CD4-positive, alpha-beta T cell treated with Interleukin-4 for 4 hours (primary cell): ENCODE data around the gene NR2F6.

Experiments used
- DNase-seq: peaks from one replicate; pipeline ENCODE4 v3.0.0-alpha.2; 2020

Gene NR2F6

DNA sequence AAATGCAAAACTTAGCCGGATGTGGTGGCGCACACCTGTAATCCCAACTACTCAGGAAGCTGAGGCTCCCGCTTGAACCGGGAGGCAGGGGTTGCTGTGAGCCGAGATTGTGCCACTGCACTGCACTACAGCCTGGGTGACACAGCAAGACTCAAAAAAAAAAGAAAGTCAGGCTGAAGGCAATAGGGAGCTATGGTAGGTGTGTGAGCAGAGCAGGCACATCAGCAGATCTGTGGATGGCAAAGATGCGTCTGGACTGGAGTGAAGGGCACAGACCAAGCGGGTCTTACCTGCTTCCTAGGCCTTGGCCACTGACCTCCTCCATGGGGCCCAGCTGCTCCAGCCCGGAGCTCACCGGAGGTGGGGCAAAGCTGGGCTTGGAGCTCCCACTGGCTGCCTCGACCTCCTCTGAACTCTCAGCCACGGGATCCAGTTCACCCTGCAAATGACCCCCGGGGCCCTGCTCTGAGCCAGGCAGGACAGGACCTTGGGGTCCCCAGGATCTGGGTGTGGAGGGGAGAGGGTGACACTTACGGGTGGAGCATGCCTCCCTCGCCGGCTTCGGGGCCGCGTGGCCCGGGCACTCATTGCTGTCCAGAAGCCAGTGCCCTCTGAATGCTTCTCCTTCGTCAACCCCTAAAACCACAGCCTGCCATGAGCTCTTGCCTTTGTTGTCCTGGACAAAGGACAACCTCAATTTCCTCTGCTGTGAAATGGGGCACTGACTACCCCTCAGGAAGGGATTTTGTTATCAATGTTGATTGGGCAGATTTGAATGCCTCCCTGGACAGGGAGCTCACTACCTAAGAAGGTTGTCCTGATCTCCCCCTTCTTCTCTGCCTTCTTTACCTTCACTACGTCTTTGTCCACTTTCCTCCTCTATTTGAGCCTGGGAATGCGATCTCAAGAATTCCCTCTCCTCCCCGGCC is 18.3 kb upstream of the NR2F6 start:
- DNase-seq: no peak

- no peak for DNase-seq
Observed at GRCh38 chr19:17262557-17262956, 16.8 kb upstream of the NR2F6 start.

DNA sequence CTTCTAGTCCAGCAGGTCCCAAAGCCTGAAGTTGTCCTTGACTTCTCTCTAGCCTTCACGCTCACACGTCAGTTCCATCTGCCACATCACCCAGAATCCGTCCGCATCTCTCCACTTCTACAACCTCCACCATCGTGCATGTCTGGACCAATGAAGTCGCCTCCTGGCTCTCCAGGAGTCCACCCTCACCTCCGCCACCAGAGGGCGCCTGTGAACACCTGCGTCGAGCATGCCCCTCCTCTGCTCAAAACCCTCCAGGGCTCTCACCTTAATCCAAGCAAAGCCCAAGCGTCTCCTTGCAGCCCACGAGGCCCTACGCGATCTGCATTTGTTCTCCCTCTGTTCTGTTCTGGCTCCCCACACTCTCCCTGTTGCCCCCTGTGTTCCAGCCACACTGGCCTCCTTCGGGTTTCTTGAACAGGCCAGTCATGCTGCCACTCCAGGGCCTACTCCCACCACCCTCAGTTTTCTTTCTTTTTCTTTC is 15.2 kb upstream of the NR2F6 start:
- peak; percentile 88 for DNase-seq

DNA sequence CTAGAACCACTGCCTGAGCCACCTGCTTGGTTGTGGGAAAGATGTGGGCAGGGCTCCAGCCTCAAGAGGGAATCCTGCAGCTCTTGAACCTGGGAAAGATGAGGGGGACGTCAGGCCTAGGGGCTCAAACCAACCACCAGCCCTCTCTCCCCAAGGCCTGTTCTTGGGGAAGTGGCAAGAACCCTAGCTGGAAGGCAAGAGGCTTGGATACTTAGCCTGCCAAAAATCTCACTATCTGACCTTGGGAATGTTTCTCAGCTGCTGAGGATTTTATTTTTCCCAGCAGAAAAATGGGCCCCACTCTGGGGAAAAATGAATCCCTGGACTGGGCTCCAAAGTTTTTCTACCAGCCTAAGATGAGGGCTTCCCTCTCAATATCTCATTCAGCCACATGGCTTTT is 14.2 kb upstream of the NR2F6 start:
- DNase-seq: no peak

- DNase-seq: no peak
Observed at GRCh38 chr19:17259118-17259780, 13.5 kb upstream of the NR2F6 start.

GRCh38 chr19:17256130-17256529 is 10.4 kb upstream of the NR2F6 start:
- no peak for DNase-seq

GRCh38 chr19:17255150-17255621 is 9.5 kb upstream of the NR2F6 start:
- DNase-seq: no peak

DNA sequence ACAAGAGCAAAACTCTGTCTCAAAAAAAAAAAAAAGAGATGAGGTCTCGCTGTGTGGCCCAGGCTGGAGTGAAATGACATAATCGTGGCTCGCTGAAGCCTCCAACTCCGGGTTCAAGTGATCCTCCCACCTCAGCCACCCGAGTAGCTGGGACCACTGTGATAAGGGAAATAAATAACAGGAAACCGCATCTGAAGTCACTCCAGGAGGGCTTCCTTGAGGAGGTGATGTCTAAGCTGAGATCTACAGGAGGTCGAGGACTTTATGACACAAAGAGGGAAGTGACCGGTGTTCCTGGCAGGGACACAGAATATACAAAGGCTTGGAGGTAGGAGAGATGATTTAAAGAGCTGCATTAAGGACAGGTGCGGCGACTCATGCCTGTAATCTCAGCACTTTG is 8.9 kb upstream of the NR2F6 start:
- DNase-seq: no peak

- DNase-seq: no peak
Observed at GRCh38 chr19:17249887-17250548, 4.3 kb upstream of the NR2F6 start.

GRCh38 chr19:17248011-17248776 is 2.5 kb upstream of the NR2F6 start:
- DNase-seq: no peak

DNA sequence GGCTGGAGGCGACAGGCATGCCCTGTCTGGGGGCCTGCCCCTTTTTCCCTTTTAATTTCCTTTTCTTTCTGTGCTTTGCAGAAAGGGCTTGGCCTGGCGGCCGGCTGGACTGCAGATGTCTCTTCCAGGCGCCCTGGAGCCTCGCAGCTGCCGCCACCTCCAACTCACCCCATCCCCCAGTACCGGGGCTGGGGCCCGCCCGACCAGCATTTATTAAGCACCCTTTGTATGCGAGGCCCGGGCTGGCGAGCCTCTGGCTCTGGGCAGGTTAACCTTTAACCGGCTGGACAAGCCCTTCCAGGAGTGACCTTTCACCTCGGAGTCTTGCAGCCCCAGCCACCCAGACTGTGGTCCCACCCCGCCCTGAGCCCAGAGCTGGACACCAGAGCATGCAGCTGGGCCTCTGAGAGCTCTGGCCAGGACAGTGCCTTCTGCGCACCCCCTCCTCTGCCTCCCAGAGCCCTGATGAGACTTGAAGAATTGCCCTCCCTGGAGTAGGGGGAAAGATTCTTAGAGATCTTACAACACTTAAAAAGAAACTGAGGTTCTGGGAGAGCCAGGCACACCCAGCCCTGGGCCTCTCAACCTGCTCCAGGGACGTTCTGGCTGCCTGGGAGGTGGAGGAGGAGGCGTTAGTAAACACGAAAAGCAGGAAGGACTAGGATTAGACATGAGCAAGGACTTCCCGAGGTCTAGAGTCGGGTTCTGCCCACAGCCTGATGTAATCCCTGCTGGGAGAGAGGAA is 1.1 kb upstream of the NR2F6 start:
- no peak for DNase-seq

GRCh38 chr19:17244618-17245534 is 843 bp downstream of the NR2F6 start:
- no peak for DNase-seq

- DNase-seq: no peak
Observed at GRCh38 chr19:17243830-17244617, 1.7 kb downstream of the NR2F6 start.

DNA sequence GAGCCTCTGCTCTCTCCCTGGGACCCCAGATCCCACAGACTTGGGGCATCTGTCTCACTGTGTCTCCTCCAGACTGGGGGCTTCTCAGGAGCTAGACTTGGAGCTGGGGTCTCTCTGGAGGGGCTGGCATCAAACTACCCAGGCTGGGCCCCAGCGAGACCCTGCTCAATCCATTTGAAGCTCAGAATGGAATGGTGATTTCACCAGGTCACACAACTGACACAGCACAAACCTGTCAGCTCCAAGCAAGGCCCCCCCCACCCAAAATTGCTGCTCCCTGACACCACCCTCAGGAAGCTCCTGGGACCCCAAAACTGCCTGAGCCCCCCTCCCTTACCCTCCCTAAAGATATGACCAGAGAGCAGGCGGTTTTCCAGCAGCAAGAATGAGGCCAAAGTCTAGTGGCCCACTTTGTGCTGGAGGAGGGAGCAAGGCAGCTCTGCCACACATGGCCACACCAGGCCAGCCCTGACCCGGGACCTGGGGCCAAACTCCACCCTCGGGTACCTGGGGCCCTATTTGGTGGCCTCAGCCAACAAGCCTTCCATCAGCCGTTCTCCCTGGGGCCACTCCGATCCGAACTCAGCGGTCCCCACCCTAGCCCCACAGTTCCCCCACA is 2.4 kb downstream of the NR2F6 start:
- no peak for DNase-seq

- DNase-seq: no peak
Observed at GRCh38 chr19:17242431-17243208, 3.1 kb downstream of the NR2F6 start.

- DNase-seq: no peak
Observed at GRCh38 chr19:17240826-17241399, 4.8 kb downstream of the NR2F6 start.

DNA sequence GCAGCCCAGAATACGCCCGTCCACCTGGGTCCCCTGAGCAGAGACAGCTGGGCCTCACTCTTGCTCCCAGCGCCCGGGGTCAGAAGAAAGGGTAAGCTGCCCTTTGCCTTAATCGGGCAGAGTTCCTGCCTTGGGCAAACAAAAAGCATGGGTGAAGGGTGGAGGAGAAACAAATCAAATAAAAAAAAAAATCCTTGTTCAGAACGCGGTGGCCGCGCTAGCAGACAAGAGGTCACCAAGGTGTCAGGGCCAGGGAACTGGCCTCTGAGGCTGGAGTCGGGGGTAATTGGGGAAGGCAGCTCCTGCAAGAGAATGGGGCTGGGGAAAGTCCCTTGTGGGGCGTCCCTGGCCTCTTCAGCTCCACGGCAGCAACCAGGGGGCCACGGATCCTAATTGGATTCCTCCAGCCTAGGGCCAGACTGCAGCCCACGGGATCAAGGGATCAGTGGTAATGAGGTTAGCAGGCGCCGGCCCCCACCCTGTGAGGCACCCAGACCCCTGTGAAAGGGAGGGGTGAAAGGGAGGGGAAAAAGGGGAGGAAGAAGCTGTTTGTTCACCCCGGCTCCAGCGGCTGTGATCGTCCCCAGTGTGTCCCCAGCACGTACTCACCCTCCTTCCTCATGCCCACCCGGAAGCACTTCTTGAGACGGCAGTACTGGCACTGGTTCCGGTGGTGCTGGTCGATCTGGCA is 5.5 kb downstream of the NR2F6 start:
- DNase-seq: no peak
